Measurements from ENCODE around the gene CNTNAP4.

DNA sequence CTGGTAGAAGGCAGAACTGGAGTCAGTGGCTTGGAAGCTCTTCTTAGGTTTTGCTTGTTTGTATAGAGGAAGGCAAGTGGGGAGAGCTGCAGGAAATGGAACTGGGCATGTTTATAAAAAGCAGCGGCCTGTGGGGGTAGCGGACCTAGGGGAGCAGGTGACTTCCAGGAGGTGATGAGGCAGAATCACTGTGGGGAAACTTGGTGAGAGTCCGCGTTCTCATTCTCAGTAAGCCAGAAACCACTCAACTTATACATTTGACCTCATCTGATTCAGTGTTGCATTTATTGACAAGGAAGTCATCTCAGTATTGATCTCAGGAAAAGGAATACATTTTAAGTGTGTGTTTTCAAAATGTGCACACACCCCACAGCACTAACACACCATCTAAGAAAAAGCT, 299.8 kb downstream of the CNTNAP4 start:
- TF ChIP-seq, protein P1, sequence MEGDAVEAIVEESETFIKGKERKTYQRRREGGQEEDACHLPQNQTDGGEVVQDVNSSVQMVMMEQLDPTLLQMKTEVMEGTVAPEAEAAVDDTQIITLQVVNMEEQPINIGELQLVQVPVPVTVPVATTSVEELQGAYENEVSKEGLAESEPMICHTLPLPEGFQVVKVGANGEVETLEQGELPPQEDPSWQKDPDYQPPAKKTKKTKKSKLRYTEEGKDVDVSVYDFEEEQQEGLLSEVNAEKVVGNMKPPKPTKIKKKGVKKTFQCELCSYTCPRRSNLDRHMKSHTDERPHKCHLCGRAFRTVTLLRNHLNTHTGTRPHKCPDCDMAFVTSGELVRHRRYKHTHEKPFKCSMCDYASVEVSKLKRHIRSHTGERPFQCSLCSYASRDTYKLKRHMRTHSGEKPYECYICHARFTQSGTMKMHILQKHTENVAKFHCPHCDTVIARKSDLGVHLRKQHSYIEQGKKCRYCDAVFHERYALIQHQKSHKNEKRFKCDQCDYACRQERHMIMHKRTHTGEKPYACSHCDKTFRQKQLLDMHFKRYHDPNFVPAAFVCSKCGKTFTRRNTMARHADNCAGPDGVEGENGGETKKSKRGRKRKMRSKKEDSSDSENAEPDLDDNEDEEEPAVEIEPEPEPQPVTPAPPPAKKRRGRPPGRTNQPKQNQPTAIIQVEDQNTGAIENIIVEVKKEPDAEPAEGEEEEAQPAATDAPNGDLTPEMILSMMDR (conservative IDR thresholded peaks at IDR 0.05) = no peak
- TF ChIP-seq EZH2 (IDR thresholded peaks at IDR 0.05; ENCODE audit: low read depth) = no peak
